ENCODE results near the gene LSAMP. TPM values are rescaled to one million over a fixed set of nuclear protein-coding genes. Genes with fewer than 3 reads are reported as not detected.
A peak's percentile ranks its signal among the peaks of the same experiment; 100 is the strongest.

The LSAMP gene
- polyA plus RNA-seq, 3 donors: not detected

DNA sequence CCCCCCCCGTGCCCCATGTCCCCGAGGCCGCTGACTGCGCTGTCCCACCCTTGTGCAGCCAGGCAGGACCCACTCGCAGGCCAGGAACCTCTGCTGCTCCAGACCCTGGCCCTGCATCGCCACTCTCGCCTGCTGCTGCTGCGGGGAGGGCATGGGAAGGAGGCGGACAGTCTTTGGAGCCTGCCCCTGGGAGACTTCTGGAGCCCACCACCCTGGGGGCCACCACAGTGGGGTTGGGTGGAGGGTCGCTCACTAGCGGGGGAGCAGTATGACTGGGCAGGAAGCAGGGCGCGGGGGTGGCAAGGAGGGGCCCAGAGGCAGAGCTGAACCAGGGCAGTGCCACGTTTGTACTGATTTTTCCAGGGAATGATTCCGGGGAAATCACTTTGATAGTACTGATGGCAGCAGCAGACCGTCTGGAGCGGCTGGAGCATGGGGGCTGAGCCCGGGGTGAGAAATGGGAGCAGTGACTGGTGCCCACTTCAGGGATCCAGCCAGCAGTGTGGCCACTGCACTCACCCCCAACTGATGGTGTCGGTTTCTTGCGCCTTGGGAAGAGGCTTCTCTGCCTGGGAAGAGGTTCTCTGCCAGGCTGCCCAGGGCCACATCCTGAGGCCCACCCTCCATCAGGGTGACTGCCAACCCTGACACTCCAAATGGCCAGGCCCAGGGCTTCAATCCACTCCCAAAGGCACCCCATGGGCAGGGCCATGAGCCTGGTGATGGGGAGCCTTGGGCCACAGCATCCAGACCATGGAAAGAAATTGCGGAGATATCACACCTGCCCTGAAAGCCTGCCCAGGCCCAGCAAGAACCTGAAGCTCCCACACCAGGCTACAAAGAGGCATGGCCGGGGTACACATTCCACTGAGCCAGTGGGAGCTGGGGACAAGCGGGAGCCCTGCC lies 53.7 kb downstream of the LSAMP start:
- no peak overlapping the region for H3K4me3 ChIP-seq (replicated peaks in 1 of 3; ENCODE audit: low read depth in 2 of 3, low read length in 3 of 3)

DNA sequence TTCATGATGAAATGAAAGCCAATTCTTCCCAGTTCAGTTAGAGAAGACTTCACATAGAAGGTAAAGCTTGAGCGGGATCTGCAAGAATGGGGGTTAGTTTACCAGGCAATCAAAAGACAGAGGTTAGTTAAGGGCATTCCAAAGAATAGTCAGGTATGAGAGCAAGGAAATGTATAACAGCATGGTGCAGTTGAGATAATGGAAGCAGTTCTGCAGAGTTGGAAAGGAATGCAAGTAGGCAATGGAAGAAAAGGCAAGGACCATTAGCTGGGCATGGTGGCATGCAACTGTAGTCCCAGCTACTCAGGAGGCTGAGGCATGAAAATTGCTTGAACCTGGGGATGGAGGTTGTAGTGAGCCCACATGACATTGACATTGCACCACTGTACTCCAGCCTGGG lies 55.0 kb downstream of the LSAMP start:
- no peaks in the 10 kb centered on the region for H3K27me3 ChIP-seq (ENCODE audit: control insufficient read depth in 2 of 2, insufficient read depth in 2 of 2, low read length in 2 of 2)
- no peak overlapping the region for H2AFZ ChIP-seq (ENCODE audit: insufficient read depth, low read depth, low read length, poor library complexity, severe bottlenecking)
- Mint-ChIP-seq H3K4me3 (no peak overlapping the region), H3K27ac (no peak overlapping the region), H3K9me3 (peaks cover 4 to 22% (median 14%) of the 10 kb centered on the region in 7 donors), H3K27me3 (ENCODE audit: low read depth in 3 of 3) (no peaks in the 10 kb centered on the region), H3K36me3 (no peaks in the 10 kb centered on the region), H3K4me1 (no peaks in the 10 kb centered on the region)
- H3K4me3 ChIP-seq (replicated peaks in 1 of 3; ENCODE audit: low read depth in 2 of 3, low read length in 3 of 3): no peak overlapping the region
- no peak overlapping the region for H3K9ac ChIP-seq (ENCODE audit: insufficient read depth, low read length, poor library complexity, severe bottlenecking)
- intact Hi-C loops (cut with micrococcal nuclease): no loop called here
- 75% methylated on average over 1 of the region's 1 CpG for WGBS (ENCODE audit: insufficient coverage)
- H3K79me2 ChIP-seq (ENCODE audit: insufficient read depth, low read length): no peaks in the 10 kb centered on the region
- H3K4me2 ChIP-seq (replicated peaks; ENCODE audit: extremely low read depth, low read length, poor library complexity, severe bottlenecking): no peak overlapping the region
- H3K4me1 ChIP-seq (ENCODE audit: control insufficient read depth in 1 of 2, insufficient read depth in 2 of 2, low read length in 2 of 2): no peaks in the 10 kb centered on the region
- H3K36me3 ChIP-seq (replicated peaks in 1 of 2; ENCODE audit: control insufficient read depth in 1 of 2, insufficient read depth in 2 of 2, low read length in 2 of 2): no peaks in the 10 kb centered on the region
- peaks cover 28 to 29% of the 10 kb centered on the region in 2 donors for H3K9me3 ChIP-seq (replicated peaks in 1 of 2; ENCODE audit: control insufficient read depth in 1 of 2, insufficient read depth in 1 of 2, low read length in 2 of 2)
- no peak for DNase-seq
- no peak overlapping the region for H3K27ac ChIP-seq (ENCODE audit: low read depth in 1 of 2, low read length in 2 of 2)
- TF ChIP-seq, protein P1, sequence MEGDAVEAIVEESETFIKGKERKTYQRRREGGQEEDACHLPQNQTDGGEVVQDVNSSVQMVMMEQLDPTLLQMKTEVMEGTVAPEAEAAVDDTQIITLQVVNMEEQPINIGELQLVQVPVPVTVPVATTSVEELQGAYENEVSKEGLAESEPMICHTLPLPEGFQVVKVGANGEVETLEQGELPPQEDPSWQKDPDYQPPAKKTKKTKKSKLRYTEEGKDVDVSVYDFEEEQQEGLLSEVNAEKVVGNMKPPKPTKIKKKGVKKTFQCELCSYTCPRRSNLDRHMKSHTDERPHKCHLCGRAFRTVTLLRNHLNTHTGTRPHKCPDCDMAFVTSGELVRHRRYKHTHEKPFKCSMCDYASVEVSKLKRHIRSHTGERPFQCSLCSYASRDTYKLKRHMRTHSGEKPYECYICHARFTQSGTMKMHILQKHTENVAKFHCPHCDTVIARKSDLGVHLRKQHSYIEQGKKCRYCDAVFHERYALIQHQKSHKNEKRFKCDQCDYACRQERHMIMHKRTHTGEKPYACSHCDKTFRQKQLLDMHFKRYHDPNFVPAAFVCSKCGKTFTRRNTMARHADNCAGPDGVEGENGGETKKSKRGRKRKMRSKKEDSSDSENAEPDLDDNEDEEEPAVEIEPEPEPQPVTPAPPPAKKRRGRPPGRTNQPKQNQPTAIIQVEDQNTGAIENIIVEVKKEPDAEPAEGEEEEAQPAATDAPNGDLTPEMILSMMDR (IDR thresholded peaks at IDR 0.05): no peak
- H4K20me1 ChIP-seq (ENCODE audit: insufficient read depth, low read length): no peaks in the 10 kb centered on the region

More for the DNA sequence above, 53.7 kb downstream of the LSAMP start:
- intact Hi-C loops (cut with micrococcal nuclease): no loop called here
- Mint-ChIP-seq H3K4me3 (no peak overlapping the region), H3K36me3 (no peaks in the 10 kb centered on the region), H3K27ac (peak overlapping the region in 1 of 7 donors; percentile 7), H3K27me3 (ENCODE audit: low read depth in 3 of 3) (no peaks in the 10 kb centered on the region), H3K4me1 (no peaks in the 10 kb centered on the region), H3K9me3 (peaks cover 4 to 22% (median 14%) of the 10 kb centered on the region in 7 donors)
- Histone ChIP-seq H3K4me2 (replicated peaks; ENCODE audit: extremely low read depth, low read length, poor library complexity, severe bottlenecking) (no peak overlapping the region), H3K4me1 (ENCODE audit: control insufficient read depth in 1 of 2, insufficient read depth in 2 of 2, low read length in 2 of 2) (no peaks in the 10 kb centered on the region), H3K27me3 (ENCODE audit: control insufficient read depth in 2 of 2, insufficient read depth in 2 of 2, low read length in 2 of 2) (no peaks in the 10 kb centered on the region), H2AFZ (ENCODE audit: insufficient read depth, low read depth, low read length, poor library complexity, severe bottlenecking) (no peak overlapping the region), H3K9ac (ENCODE audit: insufficient read depth, low read length, poor library complexity, severe bottlenecking) (no peak overlapping the region), H3K9me3 (replicated peaks in 1 of 2; ENCODE audit: control insufficient read depth in 1 of 2, insufficient read depth in 1 of 2, low read length in 2 of 2) (peaks cover 28 to 29% of the 10 kb centered on the region in 2 donors), H3K27ac (ENCODE audit: low read depth in 1 of 2, low read length in 2 of 2) (no peak overlapping the region), H3K79me2 (ENCODE audit: insufficient read depth, low read length) (no peaks in the 10 kb centered on the region), H3K36me3 (replicated peaks in 1 of 2; ENCODE audit: control insufficient read depth in 1 of 2, insufficient read depth in 2 of 2, low read length in 2 of 2) (no peaks in the 10 kb centered on the region), H4K20me1 (ENCODE audit: insufficient read depth, low read length) (no peaks in the 10 kb centered on the region)
- 93% methylated on average over 18 of the region's 23 CpGs for WGBS (ENCODE audit: insufficient coverage)
- no peak for DNase-seq
- TF ChIP-seq, protein P1 (IDR thresholded peaks at IDR 0.05): no peak
